Activated CD8-positive, alpha-beta memory T cell treated with anti-CD3 and anti-CD28 coated beads, Interleukin-2, amount 50 U/mL, for 24 hours (primary cell): Measurements from ENCODE around the gene MTFR1L.
A peak's percentile ranks its signal among the peaks of the same experiment; 100 is the strongest.

Experiments
- DNase-seq: peaks from one replicate; pipeline ENCODE4 v3.0.0-alpha.2; 2020; ENCODE audit errors: extremely low read depth

Gene MTFR1L

DNA sequence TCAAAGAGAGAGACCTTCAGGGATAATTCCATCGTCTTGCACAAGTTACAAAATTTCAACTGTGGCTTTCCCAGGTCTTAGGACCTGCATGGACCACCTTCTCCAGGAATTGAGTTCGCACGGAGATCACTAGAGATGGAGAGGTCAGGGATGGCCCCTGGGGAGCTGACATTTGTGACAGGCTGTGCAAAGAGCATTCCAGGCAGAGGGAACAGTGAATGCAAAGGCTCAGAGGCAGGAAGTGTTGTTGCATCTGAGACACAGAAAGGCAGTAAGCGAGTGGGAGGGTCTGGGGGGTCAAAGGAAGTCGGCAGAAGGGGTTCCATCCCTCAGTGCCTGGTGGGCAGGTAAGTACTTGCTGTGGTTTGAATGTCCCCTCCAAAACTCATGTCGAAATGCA is 29.3 kb upstream of the MTFR1L start:
- DNase-seq: no peak

DNA sequence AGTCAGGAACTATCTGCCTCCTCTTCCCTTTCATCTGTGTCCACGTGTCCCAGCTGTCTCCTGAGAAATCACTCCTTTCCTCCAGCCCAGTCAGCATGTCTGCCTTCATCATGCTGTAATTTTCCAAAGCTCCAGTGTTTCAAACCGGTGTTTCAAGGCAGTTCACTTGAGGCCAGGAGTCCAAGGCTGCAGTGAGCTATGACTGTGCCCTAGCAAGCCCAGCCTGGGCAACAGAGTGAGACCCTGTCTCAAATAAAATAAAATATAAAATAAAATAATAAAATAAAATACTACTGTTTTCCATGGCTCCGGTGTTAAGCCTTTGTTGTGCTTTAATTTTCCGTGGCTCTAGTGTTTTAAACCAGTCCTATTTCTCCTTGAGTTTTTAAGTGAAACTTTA is 27.6 kb upstream of the MTFR1L start:
- DNase-seq: no peak

GRCh38 chr1:25793585-25794170 is 26.1 kb upstream of the MTFR1L start:
- no peak for DNase-seq

DNA sequence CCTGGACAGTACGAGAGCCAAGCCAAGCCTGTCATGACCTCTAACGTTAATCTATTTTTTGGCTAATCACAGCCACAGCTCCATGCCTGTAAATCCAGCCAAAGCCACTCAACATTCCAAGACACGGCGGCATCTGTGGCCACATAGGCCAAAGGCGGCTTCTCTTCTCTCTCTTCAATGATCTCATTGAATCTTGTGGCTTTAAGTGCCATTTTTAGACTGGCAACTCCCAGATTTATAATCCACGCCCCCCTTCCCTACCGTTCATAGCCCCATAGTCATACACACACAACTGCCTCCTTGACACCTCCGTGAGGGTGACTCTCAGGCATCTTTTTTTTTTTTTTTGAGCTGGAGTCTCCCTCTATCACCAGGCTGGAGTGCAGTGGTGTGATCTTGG is 25.4 kb upstream of the MTFR1L start:
- no peak for DNase-seq

- no peak for DNase-seq
Measured at GRCh38 chr1:25795211-25795610, 24.5 kb upstream of the MTFR1L start.

GRCh38 chr1:25795946-25796810 is 23.6 kb upstream of the MTFR1L start:
- no peak for DNase-seq

DNA sequence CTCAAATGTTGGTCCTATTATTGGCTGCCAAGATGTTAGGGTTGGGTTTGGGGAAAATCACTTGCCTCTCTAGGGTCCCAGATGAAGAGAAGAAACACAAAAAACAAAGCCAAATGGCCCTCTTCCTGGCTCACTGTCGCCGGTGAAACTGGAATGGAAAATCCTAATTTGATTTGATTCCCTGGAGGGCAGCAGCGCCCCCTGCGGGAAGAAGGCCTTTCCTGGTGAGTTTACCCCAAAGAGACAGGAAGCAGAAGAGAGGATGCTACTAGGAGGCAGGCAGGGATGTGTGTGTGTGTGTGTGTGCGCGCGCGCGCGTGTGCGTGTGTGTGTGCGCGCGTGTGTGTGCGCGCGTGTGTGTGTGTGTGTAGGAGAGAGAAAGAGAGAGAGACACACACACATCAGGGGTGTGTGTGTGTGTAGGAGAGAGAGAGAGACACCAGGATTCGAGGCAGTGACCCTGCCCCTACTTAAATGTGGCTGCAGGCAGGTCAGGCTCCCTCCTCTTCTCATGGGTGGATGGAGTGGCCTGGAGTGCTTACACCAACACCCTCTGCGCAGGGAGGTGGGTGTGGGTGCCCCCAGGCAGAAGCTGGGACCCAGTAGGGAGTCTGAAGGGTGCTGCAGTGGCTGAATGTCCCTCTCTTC is 22.8 kb upstream of the MTFR1L start:
- DNase-seq: peak; percentile 62

GRCh38 chr1:25797939-25798338 is 21.8 kb upstream of the MTFR1L start:
- DNase-seq: no peak

DNA sequence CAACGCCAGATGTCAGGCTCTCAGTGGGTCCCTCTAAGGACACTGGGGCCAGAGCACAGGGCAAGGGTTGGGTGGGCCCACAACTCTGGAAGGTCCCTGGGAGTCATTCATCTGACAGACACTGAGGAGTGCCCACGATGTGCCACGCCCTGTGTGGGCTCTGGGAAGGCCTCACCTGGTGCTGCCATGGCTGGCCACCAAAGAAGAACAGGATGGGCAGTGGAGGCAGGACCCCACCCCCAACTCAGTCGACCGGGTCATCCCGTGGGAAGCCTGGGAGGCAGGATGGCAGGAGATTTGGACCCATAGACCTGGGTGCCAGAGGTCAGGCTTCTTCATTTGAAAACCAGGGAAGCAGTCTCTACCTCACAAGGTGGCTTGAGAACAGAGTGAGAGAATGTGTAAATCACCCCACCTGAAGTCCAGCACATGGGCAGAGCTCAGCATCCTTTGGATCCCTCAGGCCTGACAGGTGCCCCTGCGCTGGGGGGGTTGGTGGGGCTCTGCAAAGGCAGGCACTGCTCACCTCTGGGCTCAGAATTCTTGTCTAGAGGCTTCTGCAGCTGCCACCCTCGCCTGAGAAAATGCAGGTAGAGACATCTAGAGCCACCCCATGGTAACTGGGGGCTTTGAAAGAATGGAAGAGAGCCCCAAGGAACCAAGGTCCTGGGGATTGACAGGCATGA is 20.9 kb upstream of the MTFR1L start:
- no peak for DNase-seq

DNA sequence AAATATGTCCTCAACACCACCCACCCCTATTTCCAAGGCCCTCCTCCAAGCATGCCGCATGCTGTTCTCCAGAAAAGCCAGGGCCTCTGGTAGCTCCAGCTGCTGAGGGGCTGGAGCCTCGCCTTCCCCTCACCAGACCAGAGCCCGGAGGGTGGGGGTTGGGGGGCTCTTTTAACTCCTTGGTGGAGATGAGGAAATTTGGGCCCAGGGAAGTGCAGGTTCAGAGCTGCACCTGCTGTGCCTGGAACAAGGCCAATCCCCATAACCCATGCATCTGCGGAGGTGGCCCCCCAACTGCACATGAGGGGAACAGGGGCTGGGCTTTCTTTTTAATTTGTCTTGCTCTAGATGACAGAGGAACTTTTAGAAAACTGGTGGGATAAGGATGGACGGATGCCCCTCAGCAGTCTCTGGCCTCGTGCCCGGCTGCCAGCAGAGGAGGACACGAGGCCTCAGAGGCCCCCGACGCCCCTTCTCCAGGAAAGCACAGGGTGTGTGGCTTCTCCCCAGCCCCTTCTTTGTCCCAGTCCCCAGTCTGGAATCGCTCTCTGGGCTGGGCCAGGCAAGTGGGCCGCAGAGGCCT is 20.3 kb upstream of the MTFR1L start:
- DNase-seq: no peak

GRCh38 chr1:25799935-25800702 is 19.6 kb upstream of the MTFR1L start, which contains the start of gene SELENON:
Gene SELENON (plus strand): TSS chr1:25800193. CDS start chr1:25800231, 38 bp downstream.
- DNase-seq: no peak

GRCh38 chr1:25800703-25801377 is 18.9 kb upstream of the MTFR1L start:
- DNase-seq: no peak

DNA sequence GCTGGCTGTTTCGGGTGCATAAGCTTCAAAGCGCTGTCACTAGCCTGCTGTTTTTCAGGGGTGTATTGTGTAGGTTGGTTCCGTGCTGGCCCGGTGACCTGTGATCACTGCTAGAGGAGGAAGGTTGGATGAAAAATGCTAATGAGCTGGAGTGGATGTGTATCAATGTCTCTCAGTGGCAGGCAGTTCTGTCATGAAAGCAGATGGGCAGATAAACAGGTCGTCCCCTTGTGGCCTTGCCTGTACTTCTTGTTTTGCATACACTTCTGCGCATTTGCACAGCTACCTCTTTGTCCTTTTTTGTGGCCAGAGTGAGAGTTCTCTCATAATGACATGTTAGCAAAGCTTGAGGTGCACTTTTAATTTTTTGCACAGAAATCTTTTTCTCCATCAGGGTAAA is 16.8 kb upstream of the MTFR1L start:
- no peak for DNase-seq

DNA sequence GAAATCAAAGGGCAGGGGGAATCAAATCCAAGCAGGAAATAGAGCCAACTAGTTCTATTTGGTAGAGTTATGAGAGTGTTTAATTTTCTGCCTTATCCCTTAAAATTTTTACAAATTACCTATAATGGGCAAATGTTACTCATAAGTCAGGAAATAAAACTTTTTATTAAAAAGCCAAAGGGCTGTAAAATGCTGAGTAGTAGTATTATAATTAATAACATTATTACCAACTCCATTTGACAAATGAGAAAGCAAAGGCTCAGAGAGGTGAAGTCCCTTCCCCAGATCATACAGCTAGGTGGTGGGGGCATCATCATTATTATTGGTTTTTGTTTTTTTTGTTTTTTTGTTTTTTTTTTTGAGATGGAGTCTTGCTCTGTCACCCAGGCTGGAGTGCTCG is 16.4 kb upstream of the MTFR1L start:
- DNase-seq: no peak

DNA sequence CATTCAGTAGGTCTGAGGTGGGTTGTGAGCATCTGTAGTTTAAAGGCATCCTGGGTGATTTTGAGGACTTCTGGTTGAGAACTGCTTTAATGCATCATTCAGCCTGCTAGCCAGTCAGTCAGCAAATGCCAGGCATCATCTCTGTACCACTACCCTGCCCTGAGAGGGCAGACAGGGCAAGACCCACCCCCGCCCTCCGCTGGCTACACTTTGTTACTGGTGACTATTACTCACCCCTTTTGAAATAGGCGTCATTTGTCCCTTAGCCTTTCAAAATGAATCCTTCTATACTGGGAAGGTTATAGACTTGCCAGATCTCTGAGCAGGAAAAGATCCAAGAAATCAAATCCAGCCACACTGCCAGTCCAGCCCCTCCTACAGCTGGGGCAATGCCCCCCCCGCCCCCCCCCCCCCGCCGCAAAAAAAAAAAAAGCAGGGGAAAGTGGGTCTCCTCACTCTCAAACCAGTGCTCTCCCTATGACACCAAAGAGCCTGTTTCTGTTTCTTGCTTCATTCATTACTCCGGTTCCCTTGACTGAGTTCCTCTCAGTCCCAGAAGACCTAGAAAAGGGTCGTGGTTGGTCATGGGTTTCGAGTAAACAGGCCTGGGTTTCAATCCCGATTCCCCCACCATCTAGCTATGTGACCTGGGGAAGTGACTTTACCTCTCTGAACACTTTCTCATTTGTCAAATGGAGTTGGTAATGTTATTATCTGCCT is 15.3 kb upstream of the MTFR1L start:
- no peak for DNase-seq

DNA sequence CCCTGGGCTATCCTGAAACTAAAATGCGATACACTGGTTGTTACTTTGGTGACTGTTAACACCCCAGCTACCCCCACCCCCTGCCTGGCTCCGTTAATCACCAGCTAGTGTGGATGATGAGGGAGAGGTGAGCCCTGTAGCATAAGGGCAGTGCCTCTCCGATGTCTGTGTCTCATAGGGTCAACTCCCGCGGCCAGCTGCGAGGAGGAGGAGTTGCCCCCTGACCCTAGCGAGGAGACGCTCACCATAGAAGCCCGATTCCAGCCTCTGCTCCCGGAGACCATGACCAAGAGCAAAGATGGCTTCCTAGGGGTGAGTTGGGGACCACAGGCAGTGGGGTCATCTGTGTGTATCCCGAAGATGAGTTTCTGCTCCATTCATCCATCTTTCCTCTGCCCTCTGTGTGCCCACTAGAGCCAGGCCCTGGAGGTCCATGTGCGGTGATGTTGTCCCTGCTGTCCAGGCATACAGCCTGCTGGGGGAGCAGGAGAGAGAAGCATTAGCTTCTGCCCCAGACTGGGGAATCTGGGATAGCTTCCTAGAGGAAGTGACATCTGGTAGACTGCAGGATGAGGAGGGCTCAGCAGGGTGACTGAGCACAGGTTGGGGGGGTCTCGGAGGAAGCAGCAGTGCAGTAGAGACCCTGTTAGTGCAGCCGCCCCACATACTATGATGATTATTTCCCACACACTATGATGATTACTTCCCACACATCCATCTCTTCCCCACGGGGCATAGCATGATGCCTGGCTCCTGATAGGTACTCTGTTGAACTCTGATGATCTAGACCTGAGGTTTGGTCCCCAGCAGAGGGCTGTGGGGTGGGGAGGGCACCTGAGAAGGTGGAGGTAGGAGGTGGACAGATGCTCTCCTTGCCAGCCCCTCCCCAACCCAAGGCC is 14.5 kb upstream of the MTFR1L start:
- DNase-seq: no peak

- no peak for DNase-seq
Measured at GRCh38 chr1:25805863-25806225, 13.9 kb upstream of the MTFR1L start.

DNA sequence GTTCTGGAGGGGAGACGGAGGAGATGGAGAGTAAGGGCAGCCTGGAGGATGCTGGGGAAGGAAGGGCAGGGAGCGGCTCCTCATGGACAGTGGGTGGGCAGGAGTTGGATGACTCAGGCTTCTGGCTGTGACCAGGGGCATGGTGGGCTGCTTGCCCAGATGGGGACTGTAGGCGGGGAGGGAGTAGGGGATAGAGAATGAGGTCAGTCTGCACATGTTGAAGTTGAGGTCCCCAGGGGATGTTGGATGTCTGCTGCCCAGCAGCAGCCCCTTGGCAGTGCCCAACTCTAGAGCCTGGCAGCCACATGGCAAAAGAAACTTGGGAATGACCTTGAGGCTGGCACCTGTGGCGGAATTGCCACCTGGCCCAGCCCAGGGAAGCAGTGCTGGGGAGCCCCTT is 13.3 kb upstream of the MTFR1L start:
- DNase-seq: no peak
